ENCODE data around the gene SSTR4.

GRCh38 chr20:23079016-23079351, 43.9 kb downstream of the SSTR4 start:
- TF ChIP-seq POLR2A (IDR thresholded peaks at IDR 0.05): no peak
- TF ChIP-seq CTCF (IDR thresholded peaks at IDR 0.05): no peak
